Breast epithelium (tissue), 3 donors: ENCODE measurements around the gene METRN.

Experiments used
- POLR2AphosphoS5 ChIP-seq, 3 donors: sonication (generic); formaldehyde crosslinking; IDR thresholded peaks; one replicate each; pipeline ENCODE4 v1.6.1; 2017; ENCODE audit warnings: antibody characterized with exemption in 3 of 3
- TF ChIP-seq, protein P1 (sequence below), 3 donors: fragments of 450-650 bp; IDR thresholded peaks; one replicate each; pipeline ENCODE4 v1.5.1; 2016 to 2017; ENCODE audit warnings: antibody characterized with exemption in 3 of 3, mild to moderate bottlenecking in 3 of 3, moderate library complexity in 3 of 3

GRCh38 chr16:764848-765487 lies 50.0 kb downstream of the METRN start:
- TF ChIP-seq, protein P1, sequence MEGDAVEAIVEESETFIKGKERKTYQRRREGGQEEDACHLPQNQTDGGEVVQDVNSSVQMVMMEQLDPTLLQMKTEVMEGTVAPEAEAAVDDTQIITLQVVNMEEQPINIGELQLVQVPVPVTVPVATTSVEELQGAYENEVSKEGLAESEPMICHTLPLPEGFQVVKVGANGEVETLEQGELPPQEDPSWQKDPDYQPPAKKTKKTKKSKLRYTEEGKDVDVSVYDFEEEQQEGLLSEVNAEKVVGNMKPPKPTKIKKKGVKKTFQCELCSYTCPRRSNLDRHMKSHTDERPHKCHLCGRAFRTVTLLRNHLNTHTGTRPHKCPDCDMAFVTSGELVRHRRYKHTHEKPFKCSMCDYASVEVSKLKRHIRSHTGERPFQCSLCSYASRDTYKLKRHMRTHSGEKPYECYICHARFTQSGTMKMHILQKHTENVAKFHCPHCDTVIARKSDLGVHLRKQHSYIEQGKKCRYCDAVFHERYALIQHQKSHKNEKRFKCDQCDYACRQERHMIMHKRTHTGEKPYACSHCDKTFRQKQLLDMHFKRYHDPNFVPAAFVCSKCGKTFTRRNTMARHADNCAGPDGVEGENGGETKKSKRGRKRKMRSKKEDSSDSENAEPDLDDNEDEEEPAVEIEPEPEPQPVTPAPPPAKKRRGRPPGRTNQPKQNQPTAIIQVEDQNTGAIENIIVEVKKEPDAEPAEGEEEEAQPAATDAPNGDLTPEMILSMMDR (IDR thresholded peaks at IDR 0.05): no peak
- no peak for TF ChIP-seq POLR2AphosphoS5 (IDR thresholded peaks at IDR 0.05)
